ENCODE measurements around the gene RBCK1. TPM values are rescaled to one million over a fixed set of nuclear protein-coding genes. Genes with fewer than 3 reads are reported as not detected.

RBCK1 gene
- total and polyA plus RNA-seq, 2 donors (not counting 3 experiments of a cell fraction or from before 2014, with no cell fraction given): 80.4 to 82.7 TPM

DNA sequence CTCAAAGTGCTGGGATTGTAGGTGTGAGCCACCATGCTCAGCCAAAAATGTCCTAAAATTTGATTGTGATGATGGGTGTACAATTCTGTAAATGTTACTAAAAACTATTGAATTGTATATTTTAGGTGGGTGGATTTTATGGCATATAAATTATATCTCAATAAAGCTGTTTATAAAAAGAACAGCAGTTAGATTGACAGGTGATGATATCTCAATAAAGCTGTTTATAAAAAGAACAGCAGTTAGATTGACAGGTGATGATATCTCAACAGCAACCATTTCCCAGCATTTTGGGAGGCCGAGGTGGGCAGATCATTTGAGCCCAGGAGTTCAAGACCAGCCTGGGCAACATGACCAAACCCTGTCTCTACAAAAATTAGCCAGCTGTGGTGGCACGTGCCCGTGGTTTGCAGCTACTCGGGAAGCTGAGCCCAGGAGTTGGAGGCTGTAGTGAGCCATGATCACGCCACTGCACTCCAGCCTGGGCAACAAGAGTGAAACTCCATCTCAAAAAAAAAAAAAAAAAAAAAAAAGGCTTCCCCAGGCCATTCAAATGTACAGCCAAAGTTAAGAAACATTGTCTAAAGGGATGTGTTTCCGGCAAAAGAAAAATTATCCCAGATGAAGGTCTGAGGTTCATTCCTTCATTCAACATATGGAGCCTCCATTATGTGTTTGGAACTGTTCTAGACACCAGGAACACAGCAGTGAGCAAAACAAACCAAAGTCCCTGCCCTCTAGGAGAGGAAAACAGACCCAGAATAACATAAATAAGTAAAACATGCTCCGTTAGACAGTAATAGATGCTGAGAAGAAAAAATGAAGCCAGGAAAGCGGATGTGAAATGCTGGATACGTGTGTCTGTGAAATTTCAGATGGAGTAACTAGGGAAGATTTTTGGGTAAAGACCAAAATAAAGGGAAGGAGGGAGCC is 1.6 kb upstream of the RBCK1 start:
- DNase-seq (ENCODE audit: low read depth, low spot score): no peak
- H3K36me3 ChIP-seq (ENCODE audit: control insufficient read depth in 2 of 2, extremely low read depth in 1 of 2, insufficient read depth in 2 of 2, low read length in 2 of 2): peaks cover 0 to 6% of the 10 kb centered on the region in 2 experiments
- FAIRE-seq: no peak
- ChIA-PET POLR2A (interaction anchor here (1.0 kb wide), 2 partner anchors 35 to 59 kb away, joined by 6 read pairs; partner anchors contain the start of gene NRSN2), CTCF (interaction anchor here (1.0 to 1.6 kb wide), 11 partner anchors 8 to 333 kb away, joined by 3 to 16 read pairs (median 5); no protein-coding TSS in a partner anchor)
- H3K27me3 ChIP-seq (ENCODE audit: control insufficient read depth in 2 of 2, insufficient read depth in 2 of 2, low read length in 2 of 2): no peaks in the 10 kb centered on the region
- H3K9ac ChIP-seq (replicated peaks; ENCODE audit: extremely low read depth, insufficient read depth, low read length): no peak overlapping the region
- H4K20me1 ChIP-seq (replicated peaks; ENCODE audit: control insufficient read depth, extremely low read depth, insufficient read depth, low read length): no peaks in the 10 kb centered on the region
- no peak overlapping the region for H2AFZ ChIP-seq (ENCODE audit: low read depth, low read length)
- intact Hi-C loops (cut with micrococcal nuclease) (loop anchor here (1.0 to 2.0 kb wide), 3 partner anchors 34 to 52 kb away; no protein-coding TSS in a partner anchor), dilution Hi-C loops (cut with MboI; ENCODE audit: extremely low pct_ligation_motif_present, low sequenced_read_pairs) (no loop called here)
- no peak overlapping the region for H3K27ac ChIP-seq (ENCODE audit: insufficient read depth, low read depth, low read length)
- H3K4me2 ChIP-seq (ENCODE audit: insufficient read depth, low read length): no peak overlapping the region
- no peaks in the 10 kb centered on the region for H3K9me3 ChIP-seq (replicated peaks; ENCODE audit: control insufficient read depth, insufficient read depth, low read length)
- H3K4me3 ChIP-seq (replicated peaks in 1 of 3; ENCODE audit: insufficient read depth in 1 of 3, low read depth in 1 of 3, low read length in 3 of 3): no peak overlapping the region
- peaks cover 29% of the 10 kb centered on the region for H3K79me2 ChIP-seq (ENCODE audit: control insufficient read depth, insufficient read depth, low read length)
- H3K4me1 ChIP-seq (ENCODE audit: control insufficient read depth, extremely low read depth, insufficient read depth, low read length): peaks cover 17% of the 10 kb centered on the region
- H3K9me1 ChIP-seq (replicated peaks; ENCODE audit: control insufficient read depth, extremely low read depth, insufficient read depth, low read length): no peaks in the 10 kb centered on the region
- TF ChIP-seq GATA2 (IDR thresholded peaks at IDR 0.05; ENCODE audit: insufficient read depth, insufficient read length, low read depth, low read length) (no peak), MYC (IDR thresholded peaks at IDR 0.05; ENCODE audit: low read depth, low read length) (no peak), FOS (IDR thresholded peaks at IDR 0.05; ENCODE audit: borderline replicate concordance, insufficient read depth, low read length) (no peak), POLR2AphosphoS5 (IDR thresholded peaks at IDR 0.05; ENCODE audit: insufficient read depth, low read depth, low read length) (no peak), EZH2 (IDR thresholded peaks at IDR 0.05; ENCODE audit: borderline replicate concordance, low read depth, low read length, severe bottlenecking) (no peak)
- TF ChIP-seq, protein P1, sequence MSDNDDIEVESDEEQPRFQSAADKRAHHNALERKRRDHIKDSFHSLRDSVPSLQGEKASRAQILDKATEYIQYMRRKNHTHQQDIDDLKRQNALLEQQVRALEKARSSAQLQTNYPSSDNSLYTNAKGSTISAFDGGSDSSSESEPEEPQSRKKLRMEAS (IDR thresholded peaks at IDR 0.05; ENCODE audit: insufficient read depth, insufficient read length): no peak
- TF ChIP-seq, protein P2, sequence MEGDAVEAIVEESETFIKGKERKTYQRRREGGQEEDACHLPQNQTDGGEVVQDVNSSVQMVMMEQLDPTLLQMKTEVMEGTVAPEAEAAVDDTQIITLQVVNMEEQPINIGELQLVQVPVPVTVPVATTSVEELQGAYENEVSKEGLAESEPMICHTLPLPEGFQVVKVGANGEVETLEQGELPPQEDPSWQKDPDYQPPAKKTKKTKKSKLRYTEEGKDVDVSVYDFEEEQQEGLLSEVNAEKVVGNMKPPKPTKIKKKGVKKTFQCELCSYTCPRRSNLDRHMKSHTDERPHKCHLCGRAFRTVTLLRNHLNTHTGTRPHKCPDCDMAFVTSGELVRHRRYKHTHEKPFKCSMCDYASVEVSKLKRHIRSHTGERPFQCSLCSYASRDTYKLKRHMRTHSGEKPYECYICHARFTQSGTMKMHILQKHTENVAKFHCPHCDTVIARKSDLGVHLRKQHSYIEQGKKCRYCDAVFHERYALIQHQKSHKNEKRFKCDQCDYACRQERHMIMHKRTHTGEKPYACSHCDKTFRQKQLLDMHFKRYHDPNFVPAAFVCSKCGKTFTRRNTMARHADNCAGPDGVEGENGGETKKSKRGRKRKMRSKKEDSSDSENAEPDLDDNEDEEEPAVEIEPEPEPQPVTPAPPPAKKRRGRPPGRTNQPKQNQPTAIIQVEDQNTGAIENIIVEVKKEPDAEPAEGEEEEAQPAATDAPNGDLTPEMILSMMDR (IDR thresholded peaks at IDR 0.05; ENCODE audit: extremely low read depth in 1 of 2, insufficient read depth in 1 of 2, low read depth in 1 of 2, low read length in 2 of 2): no peak
- no TSS peak for BruUV-seq (replicated peaks)

All from endothelial cell of umbilical vein (primary cell).